Neural cell (in vitro differentiated cells): ENCODE measurements around the gene PKNOX2.

Experiments used
- CTCF ChIP-seq: fragments of 450-650 bp; IDR thresholded peaks from 2 replicates; pipeline ENCODE4 v1.5.1; 2014; ENCODE audit warnings: antibody characterized with exemption, mild to moderate bottlenecking, moderate library complexity; ENCODE audit not compliant: poor library complexity, severe bottlenecking
- REST ChIP-seq: IDR thresholded peaks from 2 replicates; pipeline ENCODE4 v1.6.1; 2012; ENCODE audit warnings: borderline replicate concordance

- TF ChIP-seq CTCF: no peak
- no peak for TF ChIP-seq REST
Observed at GRCh38 chr11:125315079-125315740, 150.7 kb downstream of the PKNOX2 start.
